HL-60/S4 treated with phorbol 12-myristate 13-acetate at 8.2 ng/mL for 4 days and 3 days (cell line): ENCODE results near the gene SLC22A23.

Source experiments
- in situ Hi-C: fragments of 300-500 bp; cut with MboI; formaldehyde crosslinking; loops from 2 replicates; pipeline ENCODE4 v1.15.0; 2022; ENCODE audit warnings: low sequenced_read_pairs

The SLC22A23 gene

GRCh38 chr6:3306848-3307247 is 150.0 kb downstream of the SLC22A23 start:
- in situ Hi-C loops: no loop called here

- in situ Hi-C loops: no loop called here
These were observed 151.0 kb downstream of the SLC22A23 start for GRCh38 chr6:3305831-3306230.

- in situ Hi-C loops: no loop called here
These were observed 151.7 kb downstream of the SLC22A23 start for GRCh38 chr6:3305216-3305565.

GRCh38 chr6:3304500-3305215 is 152.2 kb downstream of the SLC22A23 start:
- in situ Hi-C loops: no loop called here

GRCh38 chr6:3303795-3304411 is 152.9 kb downstream of the SLC22A23 start:
- in situ Hi-C loops: no loop called here

- in situ Hi-C loops: no loop called here
These were observed 155.3 kb downstream of the SLC22A23 start for GRCh38 chr6:3301506-3301905.

- in situ Hi-C loops: no loop called here
These were observed 157.6 kb downstream of the SLC22A23 start for GRCh38 chr6:3299221-3299620.

- in situ Hi-C loops: no loop called here
These were observed 158.9 kb downstream of the SLC22A23 start for GRCh38 chr6:3297909-3298308.

GRCh38 chr6:3297006-3297405 is 159.8 kb downstream of the SLC22A23 start:
- in situ Hi-C loops: no loop called here

- in situ Hi-C loops: no loop called here
These were observed 160.3 kb downstream of the SLC22A23 start for GRCh38 chr6:3296537-3296936.

- in situ Hi-C loops: no loop called here
These were observed 160.8 kb downstream of the SLC22A23 start for GRCh38 chr6:3296078-3296477.

- in situ Hi-C loops: no loop called here
These were observed 161.7 kb downstream of the SLC22A23 start for GRCh38 chr6:3294921-3295871.

GRCh38 chr6:3294396-3294795 is 162.5 kb downstream of the SLC22A23 start:
- in situ Hi-C loops: no loop called here

GRCh38 chr6:3293271-3294155 is 163.3 kb downstream of the SLC22A23 start:
- in situ Hi-C loops: no loop called here

- in situ Hi-C loops: no loop called here
These were observed 164.2 kb downstream of the SLC22A23 start for GRCh38 chr6:3292431-3293197.

GRCh38 chr6:3291987-3292386 is 164.9 kb downstream of the SLC22A23 start:
- in situ Hi-C loops: no loop called here

GRCh38 chr6:3291346-3291745 is 165.5 kb downstream of the SLC22A23 start:
- in situ Hi-C loops: no loop called here

GRCh38 chr6:3290931-3291211 is 166.0 kb downstream of the SLC22A23 start:
- in situ Hi-C loops: no loop called here

GRCh38 chr6:3290149-3290930 is 166.5 kb downstream of the SLC22A23 start:
- in situ Hi-C loops: no loop called here
